Measurements from ENCODE around the gene TSNAXIP1. TPM values are rescaled to one million over a fixed set of nuclear protein-coding genes. Genes with fewer than 3 reads are reported as not detected.

Gene TSNAXIP1
- total RNA-seq, 1 experiment from 2014 or later, result 1.2 TPM

GRCh38 chr16:67806428-67807147 is at the start of gene TSNAXIP1, which contains the start of gene RANBP10 (continued):
- TF ChIP-seq YY1 (IDR thresholded peaks at IDR 0.05; ENCODE audit: extremely low read depth, insufficient replicate concordance, low read depth, low read length), result peak; percentile 95
- no peak for TF ChIP-seq ATF3 (IDR thresholded peaks at IDR 0.05)
- TF ChIP-seq SRF (IDR thresholded peaks at IDR 0.05; ENCODE audit: low read depth), result no peak
- no peak for TF ChIP-seq JUND (IDR thresholded peaks at IDR 0.05)
- TF ChIP-seq RAD21 (IDR thresholded peaks at IDR 0.05; ENCODE audit: low read depth), result no peak
- no peak for TF ChIP-seq EZH2 (IDR thresholded peaks at IDR 0.05)
- no peak for TF ChIP-seq CBX3 (IDR thresholded peaks at IDR 0.05; ENCODE audit: low read depth)
- TF ChIP-seq EZH2phosphoT487 (IDR thresholded peaks at IDR 0.05; ENCODE audit: borderline replicate concordance), result no peak
- no peak for TF ChIP-seq ZNF274 (IDR thresholded peaks at IDR 0.05; ENCODE audit: low read depth, low read length)
- TF ChIP-seq ELF1 (IDR thresholded peaks at IDR 0.05; ENCODE audit: borderline replicate concordance, low read depth), result no peak

GRCh38 chr16:67758006-67758405 is 48.7 kb upstream of the TSNAXIP1 start:
- intact Hi-C loops (cut with micrococcal nuclease), result no loop called here
- TF ChIP-seq TCF7L2 (IDR thresholded peaks at IDR 0.05; ENCODE audit: borderline replicate concordance, extremely low read depth, insufficient read depth, insufficient read length) (no peak), CTCF (IDR thresholded peaks at IDR 0.05 in 2 of 3, conservative IDR thresholded peaks at IDR 0.05 in 1 of 3; ENCODE audit: borderline replicate concordance in 1 of 3, insufficient read depth in 1 of 3, low read depth in 2 of 3, low read length in 2 of 3) (no peak)
- ATAC-seq, result no peak
- ChIA-PET RAD21 (ENCODE audit: low non-redundant PET in 1 of 2, low total read pairs in 2 of 2, uncharacterized antibody in 2 of 2, unreplicated experiment in 2 of 2) (no interaction called here), CTCF (no interaction called here), POLR2A (no interaction called here)
- no TSS peak for BruUV-seq (replicated peaks)
- Histone ChIP-seq H3K27me3 (ENCODE audit: insufficient read depth, low read length) (no peaks in the 10 kb centered on the region), H3K4me2 (ENCODE audit: low read length) (no peak overlapping the region), H3K36me3 (ENCODE audit: control insufficient read depth in 1 of 2, insufficient read depth in 2 of 2, low read length in 2 of 2) (no peaks in the 10 kb centered on the region), H3K27ac (ENCODE audit: low read depth, low read length) (no peak overlapping the region), H3K9me3 (ENCODE audit: control insufficient read depth in 1 of 2, insufficient read depth in 1 of 2, low read depth in 1 of 2, low read length in 2 of 2) (no peaks in the 10 kb centered on the region), H3K9ac (ENCODE audit: low read length) (no peak overlapping the region), H3K9me2 (ENCODE audit: insufficient read depth) (no peaks in the 10 kb centered on the region), H3K4me1 (ENCODE audit: control insufficient read depth in 1 of 2, insufficient read depth in 2 of 2, low read length in 2 of 2) (peaks cover 0 to 7% of the 10 kb centered on the region in 2 experiments; a peak in 2 of 4 replicates), H2AFZ (ENCODE audit: low read depth, low read length, poor library complexity, severe bottlenecking) (no peak overlapping the region), H4K20me1 (ENCODE audit: insufficient read depth) (no peaks in the 10 kb centered on the region), H3K4me3 (replicated peaks in 1 of 2; ENCODE audit: low read depth in 1 of 2, low read length in 2 of 2) (no peak overlapping the region), H3K79me2 (ENCODE audit: insufficient read depth, low read length) (no peaks in the 10 kb centered on the region)
- no peak for DNase-seq (ENCODE audit: low read depth, low spot score)
